HepG2 (cell line): ENCODE data around the gene CER1. TPM values are rescaled to one million over a fixed set of nuclear protein-coding genes. Genes with fewer than 3 reads are reported as not detected.

Source experiments
- HDAC2 ChIP-seq: sonication (generic); formaldehyde crosslinking; IDR thresholded peaks from 2 replicates; pipeline ENCODE4 v1.4.0; 2020; ENCODE audit warnings: missing genetic modification reagents
- POLR2AphosphoS2 ChIP-seq: IDR thresholded peaks from 2 replicates; pipeline ENCODE4 v1.6.1; 2011; ENCODE audit warnings: low read depth, low read length, improper control_type of control experiment
- ZBTB1 ChIP-seq: sonication (generic); formaldehyde crosslinking; IDR thresholded peaks from 2 replicates; pipeline ENCODE4 v1.4.0; 2020; ENCODE audit warnings: missing genetic modification reagents, borderline replicate concordance
- ZNF574 ChIP-seq: sonication (generic); formaldehyde crosslinking; IDR thresholded peaks from 2 replicates; pipeline ENCODE4 v1.4.0; 2020; ENCODE audit warnings: missing genetic modification reagents
- ZNF605 ChIP-seq: sonication (generic); formaldehyde crosslinking; IDR thresholded peaks from 2 replicates; pipeline ENCODE4 v1.8.0; 2022; ENCODE audit warnings: mild to moderate bottlenecking, missing genetic modification reagents
- polyA plus RNA-seq, 8 experiments: library from polyadenylated mRNA; depleted of rRNA in 3 of 8; stranded (reverse) in 7 of 8; unstranded in 1 of 8; fragments of >200 nt; fragmentation: Illumina TruSeq in 4 of 8; extraction: Trizol in 4 of 8; gene quantifications; 2 replicates each; pipeline versions ENCODE4 v1.2.1 to v1.2.3, GENCODE V29; 2011 to 2016; ENCODE audit warnings: low read depth in 4 of 8, missing spikeins in 1 of 8, mixed read lengths in 1 of 8; ENCODE audit not compliant: insufficient read depth in 1 of 8
- total RNA-seq, 5 experiments: library from RNA; depleted of rRNA; stranded (reverse); fragments of >200 nt; fragmentation: Illumina TruSeq; extraction: Trizol; gene quantifications; 2 replicates each; pipeline ENCODE4 v1.2.3, GENCODE V29; 2016; ENCODE audit warnings: low read depth in 1 of 5
- TF ChIP-seq, protein P1 (sequence below): sonication (generic); formaldehyde crosslinking; IDR thresholded peaks from 2 replicates; pipeline ENCODE4 v1.4.0; 2020; ENCODE audit warnings: missing genetic modification reagents

CER1 gene
- total and polyA plus RNA-seq, 2 of the 13 experiments (the other 11 are each of a cell fraction or from before 2014, with no cell fraction given) = 0.18 TPM; not detected in 1

DNA sequence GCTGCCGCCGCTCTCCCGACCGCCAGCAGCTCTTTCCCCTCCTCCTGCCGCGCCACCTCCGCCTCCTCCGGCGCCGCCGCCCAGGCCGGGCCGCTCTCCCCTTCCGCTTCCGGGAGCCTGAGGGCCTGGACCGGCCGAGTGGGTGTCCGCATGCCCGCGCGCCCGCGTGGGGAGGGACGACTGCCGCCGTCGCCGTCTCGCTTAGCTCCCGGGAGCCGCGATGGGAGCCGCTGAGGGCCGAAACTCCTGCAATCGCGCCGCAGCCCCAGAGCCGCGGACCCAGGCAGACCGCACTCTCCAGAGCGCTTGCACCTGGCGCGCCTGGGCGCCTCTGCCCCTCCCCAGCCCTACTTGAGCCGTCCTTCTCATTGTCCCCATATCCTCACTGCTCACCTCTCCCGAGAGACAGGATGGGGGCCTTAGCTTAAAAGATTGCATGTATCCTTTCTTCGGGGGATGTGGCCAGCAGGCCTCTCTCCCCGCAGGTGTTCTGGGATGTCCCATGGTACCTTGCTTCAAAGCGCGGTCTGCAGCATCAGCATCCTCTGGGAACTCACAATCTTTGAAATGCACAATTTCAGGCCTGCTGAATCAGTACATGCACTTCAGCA is 29.2 kb downstream of the CER1 start, which contains the start of gene ZDHHC21 (continued):
- peak; percentile 76 for TF ChIP-seq ZNF574
- TF ChIP-seq, protein P1, sequence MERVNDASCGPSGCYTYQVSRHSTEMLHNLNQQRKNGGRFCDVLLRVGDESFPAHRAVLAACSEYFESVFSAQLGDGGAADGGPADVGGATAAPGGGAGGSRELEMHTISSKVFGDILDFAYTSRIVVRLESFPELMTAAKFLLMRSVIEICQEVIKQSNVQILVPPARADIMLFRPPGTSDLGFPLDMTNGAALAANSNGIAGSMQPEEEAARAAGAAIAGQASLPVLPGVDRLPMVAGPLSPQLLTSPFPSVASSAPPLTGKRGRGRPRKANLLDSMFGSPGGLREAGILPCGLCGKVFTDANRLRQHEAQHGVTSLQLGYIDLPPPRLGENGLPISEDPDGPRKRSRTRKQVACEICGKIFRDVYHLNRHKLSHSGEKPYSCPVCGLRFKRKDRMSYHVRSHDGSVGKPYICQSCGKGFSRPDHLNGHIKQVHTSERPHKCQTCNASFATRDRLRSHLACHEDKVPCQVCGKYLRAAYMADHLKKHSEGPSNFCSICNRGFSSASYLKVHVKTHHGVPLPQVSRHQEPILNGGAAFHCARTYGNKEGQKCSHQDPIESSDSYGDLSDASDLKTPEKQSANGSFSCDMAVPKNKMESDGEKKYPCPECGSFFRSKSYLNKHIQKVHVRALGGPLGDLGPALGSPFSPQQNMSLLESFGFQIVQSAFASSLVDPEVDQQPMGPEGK (CRISPR knock-in tag) = no peak; the same call in 1 of the 2 replicates
- TF ChIP-seq ZNF605 = 0 out of 2 replicates have a peak, but pooled peaks have one; percentile 50
- no peak for TF ChIP-seq POLR2AphosphoS2
- TF ChIP-seq HDAC2 (CRISPR knock-in tag) = peak; percentile 47
- TF ChIP-seq ZBTB1 (CRISPR knock-in tag) = no peak
